ENCODE data around the gene NWD2. TPM values are rescaled to one million over a fixed set of nuclear protein-coding genes. Genes with fewer than 3 reads are reported as not detected.

NWD2 gene
- total and polyA plus RNA-seq, 7 donors = under 0.01 to 2.3 (median 0.35) TPM

DNA sequence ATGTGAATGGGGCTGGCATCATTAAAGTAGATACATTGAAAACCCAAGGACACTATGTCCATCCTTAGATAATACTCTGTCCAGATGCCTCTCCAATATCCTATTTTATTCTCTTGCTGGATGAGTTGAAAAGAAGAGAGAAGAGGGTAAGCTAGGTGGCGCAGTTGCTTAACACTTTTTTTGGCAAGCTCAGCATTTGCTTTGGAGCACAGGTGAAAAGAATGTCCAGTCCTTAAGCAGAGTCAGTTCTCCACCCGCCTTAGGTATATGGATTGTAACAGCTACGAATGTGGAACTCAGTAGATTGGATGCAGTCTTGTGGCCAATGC, 208.4 kb downstream of the NWD2 start:
- Histone ChIP-seq H3K4me3 (peak overlapping the region; percentile 32 to 57 (median 52)), H3K36me3 (no peaks in the 10 kb centered on the region), H3K27me3 (peaks cover 0 to 50% (median 9%) of the 10 kb centered on the region in 3 donors), H3K4me1 (peaks cover 0 to 14% (median 12%) of the 10 kb centered on the region in 4 donors), H3K27ac (no peak overlapping the region), H3K9me3 (no peaks in the 10 kb centered on the region)
- 1% methylated on average over 3 of the region's 3 CpGs for WGBS, 2 donors
- intact Hi-C loops (cut with DNase I) = loop anchor here (2.0 kb wide), 1 partner anchor 114 kb away; no protein-coding TSS in a partner anchor
- TF ChIP-seq POLR2A (IDR thresholded peaks at IDR 0.05) = no peak
- TF ChIP-seq, protein P1, sequence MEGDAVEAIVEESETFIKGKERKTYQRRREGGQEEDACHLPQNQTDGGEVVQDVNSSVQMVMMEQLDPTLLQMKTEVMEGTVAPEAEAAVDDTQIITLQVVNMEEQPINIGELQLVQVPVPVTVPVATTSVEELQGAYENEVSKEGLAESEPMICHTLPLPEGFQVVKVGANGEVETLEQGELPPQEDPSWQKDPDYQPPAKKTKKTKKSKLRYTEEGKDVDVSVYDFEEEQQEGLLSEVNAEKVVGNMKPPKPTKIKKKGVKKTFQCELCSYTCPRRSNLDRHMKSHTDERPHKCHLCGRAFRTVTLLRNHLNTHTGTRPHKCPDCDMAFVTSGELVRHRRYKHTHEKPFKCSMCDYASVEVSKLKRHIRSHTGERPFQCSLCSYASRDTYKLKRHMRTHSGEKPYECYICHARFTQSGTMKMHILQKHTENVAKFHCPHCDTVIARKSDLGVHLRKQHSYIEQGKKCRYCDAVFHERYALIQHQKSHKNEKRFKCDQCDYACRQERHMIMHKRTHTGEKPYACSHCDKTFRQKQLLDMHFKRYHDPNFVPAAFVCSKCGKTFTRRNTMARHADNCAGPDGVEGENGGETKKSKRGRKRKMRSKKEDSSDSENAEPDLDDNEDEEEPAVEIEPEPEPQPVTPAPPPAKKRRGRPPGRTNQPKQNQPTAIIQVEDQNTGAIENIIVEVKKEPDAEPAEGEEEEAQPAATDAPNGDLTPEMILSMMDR (IDR thresholded peaks at IDR 0.05) = peak in 2 of 4 experiments; percentile 46 to 58
- no peak for TF ChIP-seq POLR2AphosphoS5 (IDR thresholded peaks at IDR 0.05)
- no peak for TF ChIP-seq EP300 (IDR thresholded peaks at IDR 0.05)
- DNase-seq = no peak

DNA sequence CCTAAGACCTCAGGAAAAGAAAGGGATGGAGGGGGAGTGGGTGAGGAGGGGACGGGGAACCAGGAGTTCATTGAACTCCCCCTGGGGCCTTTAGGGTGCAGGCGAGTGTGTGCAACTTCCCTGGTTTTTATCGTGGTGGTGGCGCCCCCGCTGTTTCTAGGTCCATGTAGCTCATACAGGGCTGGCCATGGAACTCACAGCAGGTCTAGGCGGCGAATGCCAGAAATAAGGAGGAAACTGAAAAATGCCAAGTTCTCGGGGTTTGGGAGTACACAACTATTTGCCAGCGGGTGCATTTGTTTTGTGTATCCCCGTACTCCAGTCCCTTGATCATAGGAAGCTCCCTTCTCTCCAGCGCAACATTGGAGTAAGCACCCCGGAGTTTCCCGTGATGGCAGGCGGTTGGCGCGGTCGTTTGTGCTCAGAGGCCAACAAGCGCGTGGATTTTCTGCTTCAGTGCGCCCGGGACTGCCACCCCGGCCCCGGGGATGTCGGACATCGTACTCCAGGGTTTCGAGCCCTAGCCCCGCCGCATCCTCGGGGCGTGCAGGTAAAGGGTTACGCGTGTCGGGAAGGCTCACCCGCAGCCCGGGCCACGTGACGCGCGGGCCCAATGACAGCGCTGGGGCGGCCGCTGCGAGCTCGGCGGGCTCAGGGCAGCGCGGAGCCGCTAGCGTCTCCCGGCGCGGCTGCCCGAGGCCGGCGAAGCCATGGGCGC, 208.9 kb downstream of the NWD2 start:
- Histone ChIP-seq H3K9me3 (no peaks in the 10 kb centered on the region), H3K4me3 (peak overlapping the region; percentile 32 to 57 (median 52)), H3K4me1 (peaks cover 0 to 14% (median 12%) of the 10 kb centered on the region in 4 donors), H3K27ac (peak overlapping the region in 2 of 4 donors; percentile 25 to 29), H3K36me3 (no peaks in the 10 kb centered on the region), H3K27me3 (peaks cover 0 to 50% (median 9%) of the 10 kb centered on the region in 3 donors)
- TF ChIP-seq, protein P1 (IDR thresholded peaks at IDR 0.05) = no peak
- TF ChIP-seq POLR2AphosphoS5 (IDR thresholded peaks at IDR 0.05) = no peak
- no peak for TF ChIP-seq EP300 (IDR thresholded peaks at IDR 0.05)
- no peak for TF ChIP-seq POLR2A (IDR thresholded peaks at IDR 0.05)
- intact Hi-C loops (cut with DNase I) = loop anchor here (2.0 kb wide), 1 partner anchor 113 kb away; no protein-coding TSS in a partner anchor
- peak; percentile 65 for DNase-seq
- WGBS, 2 donors = 1% methylated on average over 56 of the region's 56 CpGs

- WGBS, 2 donors = 3 to 5% methylated on average over 32 of the region's 32 CpGs
- H3K27me3 ChIP-seq = peaks cover 0 to 50% (median 9%) of the 10 kb centered on the region in 3 donors
- intact Hi-C loops (cut with DNase I) = loop anchor here (2.0 kb wide), 1 partner anchor 113 kb away; no protein-coding TSS in a partner anchor
Measured at GRCh38 chr4:37453999-37454800, 209.7 kb downstream of the NWD2 start.

DNA sequence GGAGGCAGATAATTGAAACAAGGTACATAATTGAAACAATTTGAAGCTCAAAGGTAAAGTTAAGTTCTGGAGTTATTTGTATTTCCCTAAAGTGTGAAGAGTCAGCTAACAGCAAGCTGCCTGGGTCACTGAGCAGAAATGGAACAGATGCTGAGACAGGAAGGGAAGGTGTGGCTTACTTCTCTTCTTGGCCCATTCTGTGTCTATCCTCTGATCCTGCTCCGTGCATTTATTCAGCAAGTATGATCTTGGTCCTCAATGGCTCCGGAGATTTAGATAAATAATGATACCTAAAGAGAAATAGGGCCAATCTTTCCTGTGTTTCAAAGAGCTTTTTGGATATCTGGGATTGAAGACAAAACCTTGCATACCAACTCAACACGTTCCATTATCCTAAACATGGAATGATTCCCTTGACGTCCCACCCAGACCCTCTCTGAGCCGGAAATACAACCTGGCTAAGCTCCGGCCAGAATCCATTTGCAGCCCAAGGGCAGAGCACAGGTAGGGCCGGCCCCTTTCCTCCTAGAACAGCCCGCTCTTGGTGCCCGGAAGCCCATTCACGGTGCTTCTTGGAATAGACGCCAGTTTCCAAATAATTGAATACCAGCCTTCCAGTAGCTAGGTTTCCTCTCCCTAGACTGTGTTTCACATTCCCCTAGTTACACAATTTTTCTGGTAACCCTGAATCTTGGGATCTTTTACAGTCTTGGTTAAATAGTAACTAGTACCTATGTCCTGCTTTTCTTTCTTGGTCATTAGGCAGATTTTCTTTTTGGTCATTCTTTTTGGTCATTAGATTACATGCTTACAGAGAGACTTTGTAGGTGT, 211.0 kb downstream of the NWD2 start:
- H3K36me3 ChIP-seq = no peaks in the 10 kb centered on the region
- H3K4me1 ChIP-seq = peaks cover 0 to 14% (median 12%) of the 10 kb centered on the region in 4 donors
- WGBS, 2 donors = 19 to 72% methylated on average over 11 of the region's 11 CpGs
- TF ChIP-seq POLR2AphosphoS5 (IDR thresholded peaks at IDR 0.05) = no peak
- TF ChIP-seq, protein P1 (IDR thresholded peaks at IDR 0.05) = no peak
- TF ChIP-seq EP300 (IDR thresholded peaks at IDR 0.05) = no peak
- TF ChIP-seq POLR2A (IDR thresholded peaks at IDR 0.05) = no peak
- peaks cover 0 to 38% (median 9%) of the 10 kb centered on the region in 3 donors for H3K27me3 ChIP-seq
- H3K4me3 ChIP-seq = no peak overlapping the region
- H3K9me3 ChIP-seq = no peaks in the 10 kb centered on the region
- intact Hi-C loops (cut with DNase I) = no loop called here
- no peak for DNase-seq
- no peak overlapping the region for H3K27ac ChIP-seq

More at GRCh38 chr4:37453999-37454800, 209.7 kb downstream of the NWD2 start:
- H3K27ac ChIP-seq = peak overlapping the region in 1 of 4 donors; percentile 29
- H3K9me3 ChIP-seq = no peaks in the 10 kb centered on the region
- no peaks in the 10 kb centered on the region for H3K36me3 ChIP-seq
- peaks cover 0 to 14% (median 12%) of the 10 kb centered on the region in 4 donors for H3K4me1 ChIP-seq
- no peak for DNase-seq
- TF ChIP-seq EP300 (IDR thresholded peaks at IDR 0.05) = no peak
- no peak for TF ChIP-seq POLR2AphosphoS5 (IDR thresholded peaks at IDR 0.05)
- TF ChIP-seq POLR2A (IDR thresholded peaks at IDR 0.05) = no peak
- TF ChIP-seq, protein P1 (IDR thresholded peaks at IDR 0.05) = no peak
- peak overlapping the region in 3 of 4 donors; percentile 50 to 57 (median 55) for H3K4me3 ChIP-seq
